ENCODE data around the gene PDGFRB. TPM values are rescaled to one million over a fixed set of nuclear protein-coding genes. Genes with fewer than 3 reads are reported as not detected.

The PDGFRB gene
- total and polyA plus RNA-seq, 10 of the 15 experiments (the other 5 are each of a cell fraction or from before 2014, with no cell fraction given) = 0.02 to 3.0 (median 1.0) TPM

GRCh38 chr5:150120617-150121447 lies 34.8 kb downstream of the PDGFRB start:
- no peak overlapping the region for H3K9ac ChIP-seq (ENCODE audit: control insufficient read depth, insufficient read depth, low read length)
- DNase-seq (ENCODE audit: low read depth, low spot score) (no peak), FAIRE-seq (no peak), ATAC-seq (no peak)
- H3K4me3 ChIP-seq = no peak overlapping the region
- BruUV-seq (replicated peaks) = no TSS peak
- no peaks in the 10 kb centered on the region for H3K79me2 ChIP-seq (ENCODE audit: control insufficient read depth, insufficient read depth, low read length)
- ChIA-PET CTCF (interaction anchor here (0.6 to 2.6 kb wide), 4 partner anchors 45 to 89 kb away, joined by 3 to 17 read pairs (median 3); no protein-coding TSS in a partner anchor), SMC1A (ENCODE audit: uncharacterized antibody, unreplicated experiment) (interaction anchor here (0.6 kb wide), 1 partner anchor 9 kb away, joined by 3 read pairs; no protein-coding TSS in a partner anchor), RAD21 (ENCODE audit: unreplicated experiment) (interaction anchor here (1.2 kb wide), 1 partner anchor 38 kb away, joined by 3 read pairs; no protein-coding TSS in a partner anchor), POLR2A (no interaction called here)
- H3K4me2 ChIP-seq (ENCODE audit: control insufficient read depth, insufficient read depth) = no peak overlapping the region
- H3K27ac ChIP-seq (ENCODE audit: control insufficient read depth, insufficient read depth) = no peak overlapping the region
- H3K4me1 ChIP-seq (ENCODE audit: control insufficient read depth, insufficient read depth, low read length) = no peaks in the 10 kb centered on the region
- no peak overlapping the region for H2AFZ ChIP-seq (ENCODE audit: control insufficient read depth, low read depth, low read length)
- in situ Hi-C loops (cut with MboI) = no loop called here
- intact Hi-C loops (cut with micrococcal nuclease; ENCODE audit: unreplicated experiment) = no loop called here
- H3K27me3 ChIP-seq (replicated peaks in 1 of 2; ENCODE audit: control insufficient read depth in 2 of 2, insufficient read depth in 2 of 2, low read length in 1 of 2) = no peaks in the 10 kb centered on the region
- H3K36me3 ChIP-seq (ENCODE audit: control insufficient read depth in 2 of 2, insufficient read depth in 2 of 2, low read length in 1 of 2) = no peaks in the 10 kb centered on the region
- WGBS (ENCODE audit: insufficient coverage, insufficient replicate concordance, low lambda C conversion rate, missing lambda C conversion rate) = 36% methylated on average over 19 of the region's 19 CpGs
- H3K9me3 ChIP-seq (replicated peaks; ENCODE audit: control insufficient read depth, insufficient read depth, low read length) = no peaks in the 10 kb centered on the region
- H4K20me1 ChIP-seq (ENCODE audit: control insufficient read depth, insufficient read depth) = no peaks in the 10 kb centered on the region
- TF ChIP-seq FOXM1 (IDR thresholded peaks at IDR 0.05; ENCODE audit: low read depth, low read length) (no peak), HSF1 (IDR thresholded peaks at IDR 0.05; ENCODE audit: low read depth, low read length) (no peak), PRDM15 (CRISPR knock-in tag; IDR thresholded peaks at IDR 0.05) (no peak), SREBF1 (IDR thresholded peaks at IDR 0.05; ENCODE audit: low read length) (no peak), SKIL (IDR thresholded peaks at IDR 0.05; ENCODE audit: low read depth, poor library complexity, severe bottlenecking) (no peak), POU2F2 (IDR thresholded peaks at IDR 0.05; ENCODE audit: borderline replicate concordance, low read depth, low read length) (no peak), GATAD2B (conservative IDR thresholded peaks at IDR 0.05; ENCODE audit: low read depth) (no peak), RB1 (IDR thresholded peaks at IDR 0.05; ENCODE audit: borderline replicate concordance) (no peak), SRF (IDR thresholded peaks at IDR 0.05; ENCODE audit: low read depth in 2 of 2, low read length in 2 of 2) (no peak), ATF3 (IDR thresholded peaks at IDR 0.05; ENCODE audit: borderline replicate concordance, extremely low read depth, low read depth, low read length) (no peak), CBX3 (IDR thresholded peaks at IDR 0.05; ENCODE audit: borderline replicate concordance, low read depth) (no peak), HCFC1 (IDR thresholded peaks at IDR 0.05; ENCODE audit: low read length) (no peak), FOXK2 (IDR thresholded peaks at IDR 0.05) (no peak), JUND (IDR thresholded peaks at IDR 0.05; ENCODE audit: low read depth, low read length) (no peak), EZH2 (IDR thresholded peaks at IDR 0.05; ENCODE audit: borderline replicate concordance, control insufficient read depth, low read depth, low read length) (no peak), TAF1 (IDR thresholded peaks at IDR 0.05; ENCODE audit: borderline replicate concordance, low read depth, low read length) (no peak)
